B cell (primary cell): ENCODE data around the gene SHISAL2A. TPM values are rescaled to one million over a fixed set of nuclear protein-coding genes. Genes with fewer than 3 reads are reported as not detected.
A peak's percentile ranks its signal among the peaks of the same experiment; 100 is the strongest.

Source experiments
- ATAC-seq: fragments of 200-7000 bp; cut with Tn5 transposase; one replicate; pipeline ENCODE4 v1.10.0; 2021; ENCODE audit warnings: low read depth, mild to moderate bottlenecking, moderate number of reproducible peaks, moderate library complexity
- CTCF ChIA-PET: fragments of 350-600 bp; sonication (Branson Sonifier 250); formaldehyde crosslinking; loops from one replicate; lab custom pipeline; 2021; ENCODE audit warnings: antibody characterized with exemption, inconsistent platforms; lab: Charles Lee
- POLR2A ChIA-PET: fragments of 350-600 bp; sonication (Branson Sonifier 250); formaldehyde crosslinking; loops from one replicate; lab custom pipeline; 2021; ENCODE audit warnings: antibody characterized with exemption; lab: Charles Lee
- DNase-seq: peaks from one replicate; pipeline ENCODE4 v3.0.0; 2013
- H2AFZ ChIP-seq: 2 replicates; pipeline ENCODE4 v1.6.1; 2012; ENCODE audit warnings: mild to moderate bottlenecking, low read depth, low read length; ENCODE audit not compliant: insufficient read depth, poor library complexity, severe bottlenecking
- H3K27ac ChIP-seq, 2 donors: 1 replicate in 1 of 2; 2 replicates in 1 of 2; pipeline ENCODE4 v1.5.1; 2012 to 2013; ENCODE audit warnings: low read length in 2 of 2, mild to moderate bottlenecking in 2 of 2, moderate library complexity in 1 of 2
- H3K27me3 ChIP-seq, 4 experiments: fragments of 200-600 bp in 1 of 4; sonication (generic) in 1 of 4; replicated peaks in 1 of 4; 1 replicate in 2 of 4; 2 replicates in 2 of 4; pipeline versions ENCODE4 v1.6.1 to v1.7.0; 2013 to 2016; ENCODE audit warnings: low read length in 3 of 4, mild to moderate bottlenecking in 2 of 4, mixed read lengths in 1 of 4, moderate library complexity in 1 of 4; ENCODE audit not compliant: insufficient read depth in 4 of 4, control insufficient read depth in 3 of 4; ENCODE audit errors: control extremely low read depth in 1 of 4
- H3K36me3 ChIP-seq, 2 experiments: replicated peaks in 1 of 2; 1 replicate in 1 of 2; 2 replicates in 1 of 2; pipeline versions ENCODE4 v1.6.1 to v1.7.1; 2013; ENCODE audit warnings: low read length in 1 of 2; ENCODE audit not compliant: insufficient read depth in 2 of 2, control insufficient read depth in 1 of 2; ENCODE audit errors: control extremely low read depth in 1 of 2, extremely low read depth in 1 of 2
- H3K4me1 ChIP-seq, 2 donors: fragments of 200-600 bp in 1 of 2; sonication (generic) in 1 of 2; 1 replicate in 1 of 2; 2 replicates in 1 of 2; pipeline versions ENCODE4 v1.5.1 to v1.6.1; 2013 to 2017; ENCODE audit warnings: low read length in 2 of 2; ENCODE audit not compliant: control insufficient read depth in 2 of 2, insufficient read depth in 2 of 2
- H3K4me2 ChIP-seq: replicated peaks from 2 replicates; pipeline ENCODE3; 2012; ENCODE audit warnings: mild to moderate bottlenecking, low read depth, low read length; ENCODE audit not compliant: poor library complexity, severe bottlenecking
- H3K4me3 ChIP-seq, 5 experiments: fragments of 200-600 bp in 1 of 5; sonication (generic) in 1 of 5; 1 replicate in 3 of 5; 2 replicates in 2 of 5; pipeline versions ENCODE4 v1.5.1 to v1.7.0; 2011 to 2016; ENCODE audit warnings: low read length in 4 of 5, mild to moderate bottlenecking in 4 of 5, low read depth in 2 of 5, control low read depth in 1 of 5, moderate library complexity in 1 of 5; ENCODE audit not compliant: insufficient read depth in 1 of 5; ENCODE audit errors: control extremely low read depth in 1 of 5, extremely low read depth in 1 of 5
- H3K79me2 ChIP-seq: fragments of 200-600 bp; sonication (generic); one replicate; pipeline ENCODE4 v1.6.0; 2016; ENCODE audit warnings: low read length; ENCODE audit not compliant: control insufficient read depth, insufficient read depth
- H3K9ac ChIP-seq: fragments of 200-600 bp; sonication (generic); 2 replicates; pipeline ENCODE4 v1.6.1; 2017; ENCODE audit warnings: mild to moderate bottlenecking, low read length, moderate library complexity
- H3K9me3 ChIP-seq, 3 donors: one replicate each; pipeline versions ENCODE4 v1.6.1 to v1.7.1; 2013; ENCODE audit warnings: low read length in 2 of 3; ENCODE audit not compliant: control insufficient read depth in 2 of 3, insufficient read depth in 1 of 3; ENCODE audit errors: control extremely low read depth in 1 of 3
- H4K20me1 ChIP-seq: 2 replicates; pipeline ENCODE4 v1.6.0; 2012; ENCODE audit warnings: mild to moderate bottlenecking, low read length; ENCODE audit not compliant: insufficient read depth, control insufficient read depth, poor library complexity, severe bottlenecking
- H3K27ac Mint-ChIP-seq: one replicate; pipeline ENCODE4 v1.8.0; 2021; ENCODE audit warnings: mixed read lengths
- H3K27me3 Mint-ChIP-seq: one replicate; pipeline ENCODE4 v1.8.0; 2021; ENCODE audit warnings: mixed read lengths
- H3K4me1 Mint-ChIP-seq: one replicate; pipeline ENCODE4 v1.8.0; 2021; ENCODE audit warnings: mixed read lengths
- H3K4me3 Mint-ChIP-seq: one replicate; pipeline ENCODE4 v1.8.0; 2021; ENCODE audit warnings: mixed read lengths
- H3K9me3 Mint-ChIP-seq: one replicate; pipeline ENCODE4 v1.8.0; 2022; ENCODE audit warnings: mixed read lengths; ENCODE audit not compliant: insufficient read depth
- EZH2 ChIP-seq: IDR thresholded peaks from 2 replicates; pipeline ENCODE4 v1.6.1; 2012; ENCODE audit warnings: borderline replicate concordance, low read depth, mild to moderate bottlenecking, moderate library complexity, low read length; ENCODE audit not compliant: insufficient read depth, poor library complexity, severe bottlenecking
- WGBS: methylation state at CpG from one replicate; pipeline ENCODE4 v1.1.5; 2013; ENCODE audit warnings: missing lambda C conversion rate; ENCODE audit not compliant: insufficient coverage; 5-methylcytosine and 5-hydroxymethylcytosine counted together
- intact Hi-C: fragments of 100-400 bp; cut with micrococcal nuclease; formaldehyde crosslinking; loops from one replicate; pipeline ENCODE4 v1.10.0; 2022
- polyA plus RNA-seq: library from polyadenylated mRNA; depleted of rRNA; stranded (reverse); fragments of >200 nt; gene quantifications from 2 replicates; pipeline ENCODE4 v1.2.3, GENCODE V29; 2012
- total RNA-seq, 2 donors: library from RNA; stranded (reverse); fragments of 120-200 nt in 1 of 2; gene quantifications; 1 replicate in 1 of 2; 2 replicates in 1 of 2; pipeline versions ENCODE4 v1.2.3 to v1.2.4, GENCODE V29; 2013 to 2022
- TF ChIP-seq, protein P1 (sequence below): fragments of 200-600 bp; IDR thresholded peaks from one replicate; pipeline ENCODE4 v1.8.0; 2022; ENCODE audit warnings: antibody characterized with exemption, mild to moderate bottlenecking

SHISAL2A gene
- total and polyA plus RNA-seq, 2 donors (not counting 1 experiment from before 2014, with no cell fraction given) = 63.3 to 91.0 TPM

DNA sequence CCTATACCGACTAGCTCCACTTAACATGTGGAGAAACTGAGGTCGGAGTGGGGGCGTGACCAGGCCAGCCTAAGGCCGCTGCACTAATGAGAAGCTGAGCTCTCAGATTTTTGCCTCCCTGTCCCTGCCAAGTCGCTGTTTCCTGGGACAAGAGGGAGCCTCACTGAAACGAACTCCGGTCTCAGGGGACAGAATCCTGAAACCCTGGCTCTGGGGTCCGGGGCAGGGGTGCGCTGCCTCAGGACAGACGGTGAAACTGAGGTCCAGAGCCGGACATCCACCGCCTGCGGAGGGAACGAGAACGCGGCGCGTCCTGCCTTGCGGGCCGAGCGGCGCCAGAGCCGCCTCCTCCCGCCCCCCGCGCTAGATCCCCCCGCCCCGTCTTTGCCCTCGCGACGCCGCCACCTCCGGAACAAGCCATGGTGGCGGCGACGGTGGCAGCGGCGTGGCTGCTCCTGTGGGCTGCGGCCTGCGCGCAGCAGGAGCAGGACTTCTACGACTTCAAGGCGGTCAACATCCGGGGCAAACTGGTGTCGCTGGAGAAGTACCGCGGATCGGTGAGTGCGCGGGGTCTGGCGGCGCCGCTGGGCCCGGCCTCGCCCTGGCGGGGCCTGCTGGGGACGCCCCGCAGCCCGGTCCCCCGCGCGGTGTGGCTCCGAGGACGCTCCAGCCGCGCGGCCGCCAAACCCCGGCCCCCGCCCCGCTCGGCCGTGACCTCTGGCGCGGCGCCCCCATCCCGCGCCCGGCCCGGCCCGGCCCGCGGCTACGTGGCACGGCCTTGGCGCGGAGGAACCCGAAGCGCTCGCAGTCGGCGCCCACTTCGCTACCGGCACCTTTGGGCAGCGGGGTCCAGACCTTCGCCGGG is 30.7 kb upstream of the SHISAL2A start, which contains the start of gene GPX7:
TSS of gene GPX7 (plus strand) at position 381 of the 865 bp plus-strand sequence. CDS start at position 420, 39 bp downstream.
- H3K27me3 ChIP-seq = no peaks in the 10 kb centered on the region
- peak within 1 kb of the TSS; percentile 93 for H3K27ac Mint-ChIP-seq
- peak within 1 kb of the TSS; percentile 94 for H2AFZ ChIP-seq
- no peaks in the 10 kb centered on the region for H3K27me3 Mint-ChIP-seq
- no peaks in the 10 kb centered on the region for H3K9me3 ChIP-seq
- H3K4me1 Mint-ChIP-seq = peaks cover 50% of the 10 kb centered on the region
- TF ChIP-seq, protein P1, sequence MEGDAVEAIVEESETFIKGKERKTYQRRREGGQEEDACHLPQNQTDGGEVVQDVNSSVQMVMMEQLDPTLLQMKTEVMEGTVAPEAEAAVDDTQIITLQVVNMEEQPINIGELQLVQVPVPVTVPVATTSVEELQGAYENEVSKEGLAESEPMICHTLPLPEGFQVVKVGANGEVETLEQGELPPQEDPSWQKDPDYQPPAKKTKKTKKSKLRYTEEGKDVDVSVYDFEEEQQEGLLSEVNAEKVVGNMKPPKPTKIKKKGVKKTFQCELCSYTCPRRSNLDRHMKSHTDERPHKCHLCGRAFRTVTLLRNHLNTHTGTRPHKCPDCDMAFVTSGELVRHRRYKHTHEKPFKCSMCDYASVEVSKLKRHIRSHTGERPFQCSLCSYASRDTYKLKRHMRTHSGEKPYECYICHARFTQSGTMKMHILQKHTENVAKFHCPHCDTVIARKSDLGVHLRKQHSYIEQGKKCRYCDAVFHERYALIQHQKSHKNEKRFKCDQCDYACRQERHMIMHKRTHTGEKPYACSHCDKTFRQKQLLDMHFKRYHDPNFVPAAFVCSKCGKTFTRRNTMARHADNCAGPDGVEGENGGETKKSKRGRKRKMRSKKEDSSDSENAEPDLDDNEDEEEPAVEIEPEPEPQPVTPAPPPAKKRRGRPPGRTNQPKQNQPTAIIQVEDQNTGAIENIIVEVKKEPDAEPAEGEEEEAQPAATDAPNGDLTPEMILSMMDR = no peak
- no peak for TF ChIP-seq EZH2
- ChIA-PET CTCF (interaction anchor here (0.6 to 1.3 kb wide), 4 partner anchors 9 to 84 kb away, joined by 3 to 4 read pairs (median 3); partner anchors contain the start of gene SHISAL2A), POLR2A (interaction anchor here (0.8 to 3.5 kb wide), 6 partner anchors 9 to 233 kb away, joined by 3 to 31 read pairs (median 6); partner anchors contain the start of gene TUT4)
- DNase-seq (peak; percentile 74), ATAC-seq (peak; percentile 72)
- H3K36me3 ChIP-seq = peaks cover 0 to 10% of the 10 kb centered on the region in 2 experiments
- H3K79me2 ChIP-seq = peaks cover 53% of the 10 kb centered on the region
- peak within 1 kb of the TSS; percentile 84 for H3K9ac ChIP-seq
- intact Hi-C loops = loop anchor here (1.0 to 5.0 kb wide), 5 partner anchors 30 to 85 kb away; partner anchors contain the start of gene TUT4
- H3K4me2 ChIP-seq = peak within 1 kb of the TSS; percentile 93
- H3K4me3 Mint-ChIP-seq = peak within 1 kb of the TSS; percentile 93
- H3K4me1 ChIP-seq = peaks cover 34 to 46% of the 10 kb centered on the region in 2 donors
- peak within 1 kb of the TSS; percentile 42 to 76 for H3K27ac ChIP-seq
- no peaks in the 10 kb centered on the region for H4K20me1 ChIP-seq
- no peaks in the 10 kb centered on the region for H3K9me3 Mint-ChIP-seq
- peak within 1 kb of the TSS; percentile 60 to 70 (median 65) for H3K4me3 ChIP-seq
- 1% methylated on average over 97 of the region's 97 CpGs for WGBS
